Common myeloid progenitor, CD34-positive (primary cell): Measurements from ENCODE around the gene OGA.

Experiments
- CTCF ChIA-PET: fragments of 350-600 bp; sonication (Branson Sonifier 250); formaldehyde crosslinking; loops from one replicate; lab custom pipeline; 2021; ENCODE audit warnings: antibody characterized with exemption; lab: Charles Lee
- POLR2A ChIA-PET: fragments of 350-600 bp; sonication (Branson Sonifier 250); formaldehyde crosslinking; loops from one replicate; lab custom pipeline; 2021; ENCODE audit warnings: antibody characterized with exemption; lab: Charles Lee
- DNase-seq, 3 donors: peaks; one replicate each; pipeline versions ENCODE4 v3.0.0 to v3.0.0-alpha.2; 2013
- H3K27ac ChIP-seq, 2 experiments: 1 replicate in 1 of 2; 2 replicates in 1 of 2; pipeline ENCODE4 v1.7.0; 2013; ENCODE audit warnings: inconsistent platforms in 2 of 2, low read length in 2 of 2, mild to moderate bottlenecking in 2 of 2, low read depth in 1 of 2, moderate library complexity in 1 of 2; ENCODE audit not compliant: severe bottlenecking in 2 of 2, insufficient read depth in 1 of 2, poor library complexity in 1 of 2
- H3K27me3 ChIP-seq, 5 experiments: replicated peaks in 2 of 5; 1 replicate in 3 of 5; 2 replicates in 2 of 5; pipeline versions ENCODE4 v1.6.1 to v1.7.0; 2013; ENCODE audit warnings: low read length in 4 of 5, mild to moderate bottlenecking in 2 of 5, moderate library complexity in 2 of 5, inconsistent platforms in 1 of 5; ENCODE audit not compliant: insufficient read depth in 5 of 5, control insufficient read depth in 4 of 5
- H3K36me3 ChIP-seq, 4 experiments: 1 replicate in 2 of 4; 2 replicates in 2 of 4; pipeline versions ENCODE4 v1.6.1 to v1.7.0; 2013; ENCODE audit warnings: low read length in 3 of 4, control low read depth in 1 of 4, mild to moderate bottlenecking in 1 of 4; ENCODE audit not compliant: control insufficient read depth in 4 of 4, insufficient read depth in 4 of 4
- H3K4me1 ChIP-seq, 4 experiments: 1 replicate in 3 of 4; 2 replicates in 1 of 4; pipeline versions ENCODE4 v1.6.1 to v1.7.1; 2013; ENCODE audit warnings: low read length in 3 of 4, mild to moderate bottlenecking in 3 of 4, control low read depth in 1 of 4, inconsistent platforms in 1 of 4, moderate library complexity in 1 of 4; ENCODE audit not compliant: control insufficient read depth in 4 of 4, insufficient read depth in 4 of 4; ENCODE audit errors: control extremely low read depth in 1 of 4
- H3K4me3 ChIP-seq, 7 experiments: 1 replicate in 4 of 7; 2 replicates in 3 of 7; pipeline versions ENCODE4 v1.5.1 to v1.7.0; 2013; ENCODE audit warnings: mild to moderate bottlenecking in 7 of 7, low read length in 6 of 7, moderate library complexity in 6 of 7, inconsistent platforms in 2 of 7, low read depth in 2 of 7, control low read depth in 1 of 7; ENCODE audit not compliant: insufficient read depth in 4 of 7, control insufficient read depth in 1 of 7; ENCODE audit errors: extremely low read depth in 1 of 7
- H3K9me3 ChIP-seq, 5 experiments: 1 replicate in 4 of 5; 2 replicates in 1 of 5; pipeline versions ENCODE4 v1.6.1 to v1.7.1; 2013; ENCODE audit warnings: low read length in 4 of 5, mild to moderate bottlenecking in 2 of 5, inconsistent platforms in 1 of 5, low read depth in 1 of 5, moderate library complexity in 1 of 5; ENCODE audit not compliant: control insufficient read depth in 4 of 5, insufficient read depth in 2 of 5; ENCODE audit errors: control extremely low read depth in 1 of 5
- whole genome bisulfite sequencing: methylation state at CpG from one replicate; pipeline ENCODE4 v1.1.5; 2013; ENCODE audit not compliant: insufficient coverage; 5-methylcytosine and 5-hydroxymethylcytosine counted together

Gene OGA

DNA sequence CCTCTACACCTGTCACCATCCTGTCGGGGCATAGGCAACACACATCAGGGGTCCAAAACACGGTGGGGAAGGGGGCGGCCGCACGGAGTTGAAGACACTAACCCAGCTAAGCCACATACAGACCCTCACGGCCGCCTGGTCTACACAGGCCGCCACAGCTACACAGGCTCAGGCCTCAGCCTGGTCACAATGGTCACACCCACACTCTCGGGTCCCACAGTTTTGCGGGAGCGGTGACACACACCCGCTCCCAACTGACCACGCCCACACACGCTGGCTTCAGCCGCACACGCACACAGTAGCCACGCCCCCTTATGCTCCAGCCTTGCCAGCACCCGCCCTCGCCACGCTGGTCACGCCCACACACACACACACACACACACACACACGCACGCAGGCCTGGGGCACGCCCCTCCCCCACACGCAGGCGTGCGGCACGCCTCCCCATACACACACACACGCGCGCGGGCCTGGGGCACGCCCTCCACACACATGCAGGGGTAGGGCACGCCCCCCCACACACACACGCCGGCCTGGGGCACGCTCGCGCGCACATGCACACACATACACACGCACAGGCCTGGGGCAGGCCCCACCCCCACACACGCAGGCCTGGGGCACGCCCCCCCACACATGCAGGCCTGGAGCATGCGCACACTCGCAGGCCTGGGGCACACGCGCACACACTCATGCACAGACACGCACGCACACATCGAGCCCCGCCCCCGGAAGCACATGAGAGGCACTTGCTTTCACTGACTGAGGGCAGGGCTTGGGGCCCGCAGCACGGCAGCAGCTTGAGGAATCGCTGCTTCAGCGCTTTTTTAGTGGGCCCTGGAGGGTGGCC, 12.3 kb upstream of the OGA start:
- Histone ChIP-seq H3K4me3 (peak overlapping the region; percentile 25 to 79 (median 65)), H3K4me1 (peaks cover 4 to 63% (median 53%) of the 10 kb centered on the region in 4 experiments), H3K9me3 (no peaks in the 10 kb centered on the region), H3K27ac (peak overlapping the region; percentile 43 to 77), H3K36me3 (peaks cover 0 to 4% (median under 1%) of the 10 kb centered on the region in 4 experiments), H3K27me3 (no peaks in the 10 kb centered on the region)
- ChIA-PET CTCF (interaction anchor here (4.2 kb wide), 1 partner anchor 11 kb away, joined by 18 read pairs; no protein-coding TSS in a partner anchor), POLR2A (interaction anchor here (0.6 to 1.3 kb wide), 6 partner anchors 9 to 201 kb away, joined by 3 to 4 read pairs (median 3); no protein-coding TSS in a partner anchor)
- peak; percentile 94 to 96 (median 96) for DNase-seq
- 0% methylated on average over 25 of the region's 56 CpGs for WGBS

GRCh38 chr10:101829561-101830315, 11.5 kb upstream of the OGA start:
- ChIA-PET POLR2A (interaction anchor here (0.5 to 1.2 kb wide), 5 partner anchors 9 to 1697 kb away, joined by 3 to 5 read pairs (median 3); partner anchors contain the start of gene OGA), CTCF (interaction anchor here (1.2 to 4.2 kb wide), 2 partner anchors 10 to 11 kb away, joined by 6 to 18 read pairs; no protein-coding TSS in a partner anchor)
- peak overlapping the region; percentile 20 to 79 (median 65) for H3K4me3 ChIP-seq
- no peaks in the 10 kb centered on the region for H3K27me3 ChIP-seq
- H3K9me3 ChIP-seq = no peaks in the 10 kb centered on the region
- peak overlapping the region in 1 of 2 experiments; percentile 52 for H3K27ac ChIP-seq
- peaks cover 3 to 54% (median 46%) of the 10 kb centered on the region in 4 experiments for H3K4me1 ChIP-seq
- DNase-seq = peak; percentile 73 to 90 (median 86)
- 0% methylated on average over 8 of the region's 31 CpGs for WGBS
- peaks cover 0 to 4% (median under 1%) of the 10 kb centered on the region in 4 experiments for H3K36me3 ChIP-seq

DNA sequence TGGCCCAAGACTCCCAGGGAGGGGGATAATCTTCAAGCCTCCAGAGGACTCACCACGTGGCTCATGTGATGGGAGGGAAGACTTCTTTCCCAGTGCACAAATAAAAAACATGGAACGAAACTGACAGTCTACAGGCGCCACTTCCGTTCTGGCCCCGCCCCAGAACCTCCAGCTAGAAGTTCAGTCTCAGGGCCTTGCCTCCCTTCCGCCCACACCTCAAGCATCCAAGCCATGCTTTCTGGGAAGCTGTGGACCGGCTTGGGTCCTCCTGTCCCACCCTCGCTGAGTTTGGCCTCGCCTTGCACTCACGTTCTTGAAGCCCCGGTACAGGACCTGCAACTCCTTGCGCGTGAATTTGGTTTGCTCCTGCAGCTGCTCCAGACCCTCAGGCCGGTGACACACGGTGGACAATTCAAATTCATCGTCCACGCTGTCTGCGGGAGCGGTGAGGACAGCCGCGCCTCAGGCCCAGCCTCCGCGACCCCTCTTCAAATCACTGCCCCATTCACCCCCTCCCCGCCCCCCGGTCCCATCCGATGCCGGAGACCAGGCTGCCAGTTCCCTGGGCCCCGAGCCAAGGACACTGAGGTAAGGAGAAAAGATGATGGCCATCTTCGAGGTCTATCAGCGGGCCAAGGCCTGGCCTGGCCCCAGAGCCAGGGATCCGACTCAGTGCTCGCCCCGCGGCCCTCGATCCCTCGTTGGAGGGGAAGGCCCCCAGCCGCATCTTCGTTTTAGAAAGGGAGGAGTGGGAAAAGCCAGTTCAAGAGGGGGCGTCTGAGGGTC, 10.7 kb upstream of the OGA start:
- DNase-seq = no peak
- peaks cover 0 to 4% (median under 1%) of the 10 kb centered on the region in 4 experiments for H3K36me3 ChIP-seq
- ChIA-PET POLR2A (interaction anchor here (0.5 to 1.2 kb wide), 2 partner anchors 10 to 1697 kb away, joined by 4 to 5 read pairs; partner anchors contain the start of gene OGA), CTCF (interaction anchor here (1.2 to 4.2 kb wide), 3 partner anchors 10 to 12 kb away, joined by 6 to 18 read pairs (median 12); partner anchors contain the start of gene OGA)
- H3K4me3 ChIP-seq = peak overlapping the region in 5 of 7 experiments; percentile 19 to 67 (median 53)
- peaks cover 0 to 47% (median 38%) of the 10 kb centered on the region in 4 experiments for H3K4me1 ChIP-seq
- WGBS = 77% methylated on average over 23 of the region's 39 CpGs
- H3K9me3 ChIP-seq = no peaks in the 10 kb centered on the region
- H3K27ac ChIP-seq = no peak overlapping the region
- no peaks in the 10 kb centered on the region for H3K27me3 ChIP-seq

DNA sequence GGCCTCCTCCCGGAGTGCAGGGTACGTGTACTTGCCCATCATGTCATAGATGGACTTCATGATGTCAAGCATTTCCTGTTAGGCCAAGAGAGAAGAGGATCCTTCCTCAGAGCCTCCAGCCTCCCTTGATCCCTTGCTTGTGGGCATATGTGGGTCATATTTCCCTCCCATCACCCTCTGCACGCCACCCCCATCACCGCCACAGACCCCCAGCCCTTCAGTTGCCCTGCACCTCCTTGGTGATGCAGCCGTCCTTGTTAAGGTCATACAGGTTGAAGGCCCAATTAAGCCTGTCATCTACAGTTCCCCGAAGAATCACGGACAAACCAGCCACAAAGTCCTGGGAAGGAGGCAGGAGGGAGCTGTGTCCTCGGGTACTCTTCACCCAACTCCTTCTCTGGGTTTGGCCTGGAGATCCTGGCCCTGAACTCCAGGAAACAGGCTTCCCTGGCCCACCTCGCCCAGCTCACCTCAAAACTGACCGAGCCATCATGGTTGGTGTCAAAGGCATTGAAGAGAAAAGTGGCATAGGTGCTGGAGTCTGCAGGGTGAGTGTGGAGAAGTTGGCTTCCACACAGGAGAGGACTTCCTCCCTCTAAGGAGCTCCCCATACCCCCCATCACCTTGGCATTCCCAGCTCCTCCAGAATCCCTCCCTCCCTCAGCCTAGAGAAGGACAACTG, 9.8 kb upstream of the OGA start:
- Histone ChIP-seq H3K4me3 (no peak overlapping the region), H3K27me3 (no peaks in the 10 kb centered on the region), H3K4me1 (peaks cover 0 to 41% (median 32%) of the 10 kb centered on the region in 4 experiments), H3K36me3 (peaks cover 0 to 4% (median under 1%) of the 10 kb centered on the region in 4 experiments), H3K9me3 (no peaks in the 10 kb centered on the region), H3K27ac (no peak overlapping the region)
- CTCF ChIA-PET = interaction anchor here (0.8 to 2.1 kb wide), 5 partner anchors 8 to 182 kb away, joined by 3 to 12 read pairs (median 8); partner anchors contain the start of gene OGA
- 97% methylated on average over 8 of the region's 10 CpGs for WGBS
- POLR2A ChIA-PET = interaction anchor here (1.2 kb wide), 1 partner anchor 9 kb away, joined by 4 read pairs; the partner anchor contains the start of gene OGA
- DNase-seq = no peak

DNA sequence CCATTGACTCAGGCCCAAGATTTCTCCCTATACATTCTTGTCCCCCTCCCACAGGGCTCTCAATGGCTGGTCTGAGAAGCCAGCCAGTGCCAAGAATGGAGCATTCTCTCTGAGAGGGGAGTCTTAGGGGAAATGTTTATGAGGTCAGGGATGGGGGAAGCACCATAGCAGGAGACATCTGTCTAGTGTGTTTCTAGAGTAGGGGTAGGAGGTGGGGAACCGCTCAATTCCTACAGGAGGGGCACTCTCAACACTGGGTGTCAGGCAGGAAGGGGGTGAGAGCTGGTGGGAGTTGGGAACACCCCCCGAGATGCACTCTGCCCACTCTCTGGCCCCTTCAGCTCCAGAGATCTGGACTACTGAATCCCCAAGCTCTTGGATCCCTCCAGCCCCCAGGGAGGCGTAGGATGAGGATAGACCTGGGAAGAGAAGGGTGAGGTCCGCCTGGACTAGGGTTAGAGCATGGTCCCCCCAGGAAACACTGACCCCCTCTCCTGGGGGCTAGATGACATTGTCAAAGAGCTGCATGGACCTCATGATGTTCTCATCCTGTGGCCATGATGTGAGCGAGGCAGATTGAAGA, 8.7 kb upstream of the OGA start:
- Histone ChIP-seq H3K36me3 (peaks cover 0 to 4% (median under 1%) of the 10 kb centered on the region in 4 experiments), H3K9me3 (no peaks in the 10 kb centered on the region), H3K4me3 (no peak overlapping the region), H3K27ac (no peak overlapping the region), H3K4me1 (peaks cover 0 to 36% (median 28%) of the 10 kb centered on the region in 4 experiments), H3K27me3 (no peaks in the 10 kb centered on the region)
- ChIA-PET CTCF (interaction anchor here (0.8 to 2.1 kb wide), 5 partner anchors 8 to 183 kb away, joined by 3 to 12 read pairs (median 8); partner anchors contain the start of gene OGA), POLR2A (interaction anchor here (1.2 kb wide), 1 partner anchor 8 kb away, joined by 4 read pairs; the partner anchor contains the start of gene OGA)
- no peak for DNase-seq
- WGBS = 96% methylated on average over 4 of the region's 5 CpGs
